ENCODE results near the gene KIF24.
"Not testable (repeated sequence)": the region's sequence is repeated elsewhere in the genome, so short reads cannot be mapped to it uniquely, and the experiment has no call there.

Gene KIF24

DNA sequence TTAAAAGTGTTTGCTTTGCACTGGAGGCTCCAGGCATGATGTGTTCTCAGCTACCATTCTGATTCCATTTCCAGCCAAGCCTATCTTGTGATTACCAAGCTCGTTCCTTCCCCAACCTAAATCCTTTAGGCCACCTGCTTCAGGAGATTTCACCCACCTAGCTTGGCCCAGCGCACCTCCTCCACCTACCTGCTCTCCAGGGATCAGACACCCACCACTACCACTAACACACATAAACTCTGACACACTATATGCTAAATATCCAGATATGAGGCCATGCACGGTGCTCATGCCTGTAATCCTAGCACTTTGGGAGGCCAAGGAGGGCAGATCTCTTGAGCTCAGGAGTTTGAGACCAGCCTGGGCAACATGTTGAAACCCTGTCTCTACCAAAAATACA is 45.3 kb upstream of the KIF24 start:
- Histone ChIP-seq H3K4me1 (peaks cover 13 to 43% (median 37%) of the 10 kb centered on the region in 10 experiments; a peak in 19 of 20 replicates), H3K27me3 (no peaks in the 10 kb centered on the region), H3K36me3 (peaks cover 12 to 35% (median 24%) of the 10 kb centered on the region in 11 experiments; a peak in 21 of 22 replicates), H3K9ac (no peak overlapping the region), H3K27ac (no peak overlapping the region), H3K9me3 (replicated peaks in 1 of 11) (peaks cover 15 to 32% (median 26%) of the 10 kb centered on the region in 11 experiments), H3K4me3 (no peak overlapping the region), H4K20me1 (peaks cover 0 to 7% (median 0%) of the 10 kb centered on the region in 11 experiments; a peak in 2 of 22 replicates), H3K4me2 (peak overlapping the region in 2 of 11 experiments; percentile 91 to 98; a peak in 2 of 22 replicates)
- TF ChIP-seq Cebpa-rat (IDR thresholded peaks at IDR 0.05), result no peak

DNA sequence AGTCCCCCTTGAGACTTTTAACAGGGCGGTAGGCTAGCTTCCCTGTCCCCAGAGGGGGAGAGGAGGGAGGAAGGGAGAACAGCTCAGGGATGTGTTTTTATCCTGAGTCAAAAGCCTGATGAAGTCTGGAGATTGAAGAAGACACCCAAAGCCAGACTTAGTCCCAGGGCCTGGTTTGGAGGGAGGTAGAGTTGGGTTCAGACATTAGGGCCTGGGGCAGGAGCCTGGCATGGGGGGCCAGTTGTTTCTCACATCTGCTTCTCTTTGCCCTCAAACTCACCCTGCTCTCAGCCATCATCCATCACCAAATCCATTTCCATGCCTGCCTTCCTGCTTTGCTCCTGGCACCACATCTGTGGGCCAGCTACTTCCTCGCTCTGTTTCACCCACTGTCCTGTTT is 44.7 kb upstream of the KIF24 start:
- no peak overlapping the region for H3K9ac ChIP-seq
- peaks cover 13 to 37% (median 31%) of the 10 kb centered on the region in 10 experiments; a peak in 19 of 20 replicates for H3K4me1 ChIP-seq
- no peak overlapping the region for H3K4me3 ChIP-seq
- no peaks in the 10 kb centered on the region for H3K27me3 ChIP-seq
- H3K36me3 ChIP-seq, result peaks cover 12 to 40% (median 24%) of the 10 kb centered on the region in 11 experiments; a peak in 21 of 22 replicates
- H3K9me3 ChIP-seq (replicated peaks in 1 of 11), result peaks cover 16 to 37% (median 28%) of the 10 kb centered on the region in 11 experiments
- no peak overlapping the region for H3K4me2 ChIP-seq
- TF ChIP-seq Cebpa-rat (IDR thresholded peaks at IDR 0.05), result no peak
- H3K27ac ChIP-seq, result no peak overlapping the region
- H4K20me1 ChIP-seq, result peaks cover 0 to 6% (median 0%) of the 10 kb centered on the region in 11 experiments; a peak in 2 of 22 replicates

DNA sequence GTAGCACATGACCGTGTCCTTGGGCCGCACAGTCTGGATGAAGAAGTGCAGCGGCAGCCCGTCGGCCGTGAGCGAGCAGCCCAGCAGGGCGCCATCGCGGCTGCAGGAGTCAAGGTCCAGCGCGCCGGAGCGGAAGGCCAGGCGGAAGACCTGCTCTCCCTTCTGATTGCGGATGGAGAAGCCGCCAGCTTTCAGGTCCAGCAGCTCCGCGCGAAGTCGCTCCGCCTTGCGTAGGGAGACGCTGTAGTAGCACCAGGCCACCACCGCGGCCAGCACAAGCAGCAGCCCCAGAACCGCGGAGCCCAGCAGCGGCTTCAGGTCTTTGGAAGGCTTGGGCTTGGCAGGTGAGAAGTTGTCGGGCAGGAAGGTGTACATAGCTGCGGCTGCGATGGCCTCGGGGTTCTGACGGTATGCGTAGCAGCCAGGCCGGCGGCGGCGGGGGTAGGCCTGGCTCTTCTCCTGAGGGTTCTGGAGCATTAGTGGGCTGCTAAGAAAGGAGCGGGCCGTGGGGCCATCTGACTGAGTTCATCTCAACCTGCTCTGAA is 43.5 kb upstream of the KIF24 start:
- Histone ChIP-seq H3K4me1 (peaks cover 13 to 31% (median 25%) of the 10 kb centered on the region in 10 experiments; a peak in 19 of 20 replicates), H3K27me3 (no peaks in the 10 kb centered on the region), H3K27ac (no peak overlapping the region), H3K9ac (no peak overlapping the region), H3K36me3 (peaks cover 18 to 51% (median 31%) of the 10 kb centered on the region in 11 experiments; a peak in 21 of 22 replicates), H4K20me1 (peaks cover 0 to 6% (median 0%) of the 10 kb centered on the region in 11 experiments; a peak in 2 of 22 replicates), H3K4me3 (no peak overlapping the region), H3K9me3 (replicated peaks in 1 of 11) (peaks cover 29 to 49% (median 39%) of the 10 kb centered on the region in 11 experiments), H3K4me2 (no peak overlapping the region)
- no peak for TF ChIP-seq Cebpa-rat (IDR thresholded peaks at IDR 0.05)

DNA sequence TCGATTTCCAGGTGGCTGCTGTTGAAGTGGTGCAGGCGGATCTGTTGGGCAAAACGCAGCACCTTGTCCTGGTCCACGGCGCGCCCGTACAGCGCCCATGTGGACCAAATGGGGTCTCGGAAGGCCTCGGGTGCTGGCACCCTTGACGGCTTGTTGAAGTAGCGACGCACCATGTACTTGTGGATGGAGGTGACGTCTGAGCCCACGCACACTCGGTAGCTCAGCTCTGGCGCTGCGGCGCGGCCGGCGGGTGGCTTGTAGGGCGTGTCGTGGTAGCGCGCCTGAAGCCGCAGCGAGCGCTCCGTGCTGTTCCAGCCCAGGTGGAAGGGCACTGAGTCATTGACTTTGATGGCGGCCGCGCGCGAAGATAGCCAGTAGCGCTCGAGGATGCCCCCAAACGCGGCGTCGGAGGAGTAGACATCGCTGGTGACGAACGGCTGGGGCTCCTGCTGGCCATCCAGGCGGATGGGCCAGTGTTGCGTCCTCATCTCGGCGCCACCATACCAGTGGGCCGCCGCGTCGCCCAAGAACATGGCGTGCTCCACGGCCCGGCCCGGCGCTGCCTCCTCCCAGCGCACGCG is 42.9 kb upstream of the KIF24 start:
- H4K20me1 ChIP-seq, result peaks cover 0 to 6% (median 0%) of the 10 kb centered on the region in 11 experiments; a peak in 2 of 22 replicates
- H3K4me1 ChIP-seq, result peaks cover 13 to 26% (median 19%) of the 10 kb centered on the region in 10 experiments; a peak in 19 of 20 replicates
- no peak overlapping the region for H3K9ac ChIP-seq
- no peaks in the 10 kb centered on the region for H3K27me3 ChIP-seq
- TF ChIP-seq Cebpa-rat (IDR thresholded peaks at IDR 0.05), result no peak
- H3K4me2 ChIP-seq, result no peak overlapping the region
- no peak overlapping the region for H3K4me3 ChIP-seq
- no peak overlapping the region for H3K27ac ChIP-seq
- H3K36me3 ChIP-seq, result peaks cover 18 to 51% (median 33%) of the 10 kb centered on the region in 11 experiments; a peak in 21 of 22 replicates
- peaks cover 34 to 53% (median 45%) of the 10 kb centered on the region in 11 experiments for H3K9me3 ChIP-seq (replicated peaks in 1 of 11)

DNA sequence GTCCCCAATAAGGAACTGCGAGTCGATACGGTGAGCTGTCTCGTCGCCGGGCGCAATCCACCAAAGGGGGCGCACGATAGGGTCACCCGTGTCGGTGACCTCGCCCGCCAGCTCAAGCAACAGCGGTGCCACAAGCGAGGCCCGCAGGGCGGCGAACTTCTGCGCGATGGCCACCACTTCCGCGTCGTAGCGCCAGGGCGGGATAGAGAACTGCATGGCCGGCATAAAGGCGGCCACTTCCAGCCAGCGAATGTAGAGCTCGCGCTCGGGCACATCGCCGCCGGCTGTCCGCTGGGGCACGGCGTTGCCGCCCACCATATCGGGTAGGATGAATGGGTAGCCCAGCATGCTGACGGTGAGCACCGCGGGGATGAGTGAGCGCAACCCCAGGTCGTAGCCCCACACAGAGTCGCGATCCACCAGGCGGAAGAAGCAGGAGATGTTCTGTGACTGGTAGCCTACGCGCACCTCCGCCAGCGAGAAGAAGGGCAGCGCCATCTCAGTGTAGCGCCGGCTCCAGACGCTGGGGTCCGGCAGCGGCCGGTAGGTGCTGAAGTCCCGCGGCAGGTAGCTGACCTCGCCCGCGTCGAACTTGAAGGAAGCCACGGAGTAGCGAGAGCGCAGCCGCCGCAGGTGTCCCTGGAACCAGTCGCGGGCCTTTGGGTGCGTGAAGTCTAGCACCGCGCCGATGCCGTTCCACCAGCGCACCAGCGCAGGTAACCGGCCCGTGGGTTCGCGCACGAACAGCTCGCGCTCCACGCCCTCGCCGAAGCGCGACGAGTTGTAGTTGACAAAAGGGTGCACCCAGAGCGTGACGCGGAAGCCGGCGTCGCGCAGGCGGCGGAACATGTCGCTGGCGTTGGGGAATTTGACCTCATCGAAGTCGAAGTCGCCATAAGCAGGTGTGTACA is 42.2 kb upstream of the KIF24 start:
- Histone ChIP-seq H3K27ac (no peak overlapping the region), H4K20me1 (peaks cover 0 to 6% (median 0%) of the 10 kb centered on the region in 11 experiments; a peak in 1 of 22 replicates), H3K9me3 (replicated peaks in 1 of 11) (peaks cover 39 to 58% (median 48%) of the 10 kb centered on the region in 11 experiments), H3K4me3 (0 out of 20 replicates have a peak overlapping the region, but pooled peaks of 1 of the 10 experiments have one; percentile 10), H3K4me1 (peaks cover 13 to 23% (median 18%) of the 10 kb centered on the region in 10 experiments; a peak in 19 of 20 replicates), H3K27me3 (no peaks in the 10 kb centered on the region), H3K4me2 (no peak overlapping the region), H3K9ac (no peak overlapping the region), H3K36me3 (peaks cover 18 to 51% (median 33%) of the 10 kb centered on the region in 11 experiments; a peak in 21 of 22 replicates)
- TF ChIP-seq Cebpa-rat (IDR thresholded peaks at IDR 0.05), result no peak

DNA sequence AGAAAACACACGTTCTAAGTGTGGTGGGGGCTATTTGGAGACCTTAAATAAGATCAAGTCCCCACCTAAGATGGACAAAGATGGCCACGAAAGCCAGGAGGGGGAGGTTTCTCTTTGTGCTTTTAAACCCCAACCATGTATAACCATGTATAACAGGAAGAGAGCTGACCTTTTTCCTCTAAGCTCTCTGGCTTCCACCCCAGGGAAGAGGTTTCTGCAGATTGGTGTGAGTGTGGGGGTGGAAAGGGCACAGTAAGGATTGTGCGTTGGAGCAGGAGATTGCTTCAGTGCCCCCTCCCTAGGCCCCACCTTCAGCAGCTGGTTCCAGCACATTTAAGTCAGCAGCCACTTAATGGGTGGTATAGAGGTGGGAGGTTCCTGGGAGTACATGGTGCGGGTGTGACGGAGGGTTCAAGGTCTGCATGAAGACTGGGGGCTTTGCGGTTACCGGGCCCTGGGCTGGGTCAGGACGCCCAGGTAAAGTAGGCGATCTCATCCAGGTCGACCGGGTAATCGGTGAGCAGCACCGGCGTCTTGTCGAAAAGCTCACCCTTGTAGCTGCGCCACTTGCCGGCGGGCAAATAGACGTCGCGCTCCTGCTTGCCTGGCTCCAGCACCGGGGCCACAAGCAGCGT is 41.4 kb upstream of the KIF24 start:
- no peak overlapping the region for H3K9ac ChIP-seq
- H3K4me2 ChIP-seq, result no peak overlapping the region
- no peak overlapping the region for H3K27ac ChIP-seq
- H3K4me3 ChIP-seq, result 0 out of 20 replicates have a peak overlapping the region, but pooled peaks of 1 of the 10 experiments have one; percentile 10
- no peaks in the 10 kb centered on the region for H4K20me1 ChIP-seq
- peaks cover 5 to 15% (median 11%) of the 10 kb centered on the region in 10 experiments; a peak in 19 of 20 replicates for H3K4me1 ChIP-seq
- H3K27me3 ChIP-seq, result no peaks in the 10 kb centered on the region
- TF ChIP-seq Cebpa-rat (IDR thresholded peaks at IDR 0.05), result no peak
- peaks cover 39 to 58% (median 48%) of the 10 kb centered on the region in 11 experiments for H3K9me3 ChIP-seq (replicated peaks in 1 of 11)
- peaks cover 18 to 51% (median 33%) of the 10 kb centered on the region in 11 experiments; a peak in 21 of 22 replicates for H3K36me3 ChIP-seq

DNA sequence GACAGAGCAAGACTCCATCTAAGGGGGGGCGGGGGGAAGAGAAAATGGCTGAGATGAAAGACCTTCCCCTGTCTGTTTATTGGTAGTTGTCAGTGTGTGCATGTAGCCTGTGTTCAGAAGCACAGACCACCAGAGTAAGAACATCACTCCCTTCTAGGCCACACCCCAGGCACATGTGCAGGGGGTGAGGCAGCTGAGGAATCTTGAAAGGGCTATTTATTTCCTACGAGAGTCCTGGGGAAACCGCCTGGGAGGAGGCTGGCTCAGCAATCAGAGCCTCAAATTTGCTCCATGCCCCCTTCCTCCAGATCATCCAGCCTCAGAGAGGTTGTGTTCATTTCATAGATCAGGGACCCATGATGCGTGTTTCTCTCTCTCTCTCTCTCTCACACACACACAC is 40.6 kb upstream of the KIF24 start:
- Histone ChIP-seq H3K4me1 (peaks cover 0 to 7% (median 2%) of the 10 kb centered on the region in 10 experiments; a peak in 9 of 20 replicates), H3K27me3 (no peaks in the 10 kb centered on the region), H3K27ac (no peak overlapping the region), H3K9ac (no peak overlapping the region), H3K36me3 (peaks cover 18 to 51% (median 33%) of the 10 kb centered on the region in 11 experiments; a peak in 21 of 22 replicates), H4K20me1 (no peaks in the 10 kb centered on the region), H3K9me3 (replicated peaks in 1 of 11) (peaks cover 39 to 58% (median 48%) of the 10 kb centered on the region in 11 experiments), H3K4me2 (no peak overlapping the region), H3K4me3 (no peak overlapping the region)
- no peak for TF ChIP-seq Cebpa-rat (IDR thresholded peaks at IDR 0.05)

DNA sequence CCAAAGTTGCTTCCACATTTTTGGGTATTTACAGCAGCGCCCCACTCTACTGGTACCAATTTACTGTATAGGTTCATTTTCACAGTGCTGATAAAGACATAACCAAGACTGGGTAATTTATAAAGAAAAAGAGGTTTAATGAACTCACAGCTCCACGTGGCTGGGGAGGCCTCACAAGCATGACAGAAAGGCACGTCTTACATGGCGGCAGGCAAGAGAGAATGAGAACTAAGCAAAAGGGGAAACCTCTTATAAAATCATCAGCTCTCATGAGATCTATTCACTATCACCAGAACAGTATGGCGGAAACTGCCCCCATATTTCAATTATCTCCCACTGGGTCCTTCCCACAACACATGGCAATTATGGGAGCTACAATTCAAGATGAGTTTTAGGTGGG is 39.7 kb upstream of the KIF24 start:
- not testable (repeated sequence) for H3K27me3 ChIP-seq, H3K9ac ChIP-seq, H3K4me2 ChIP-seq, H3K4me3 ChIP-seq, H3K4me1 ChIP-seq, H4K20me1 ChIP-seq, H3K27ac ChIP-seq
- H3K9me3 ChIP-seq (replicated peaks in 1 of 11), result peaks cover 39 to 58% (median 48%) of the 10 kb centered on the region in 11 experiments
- H3K36me3 ChIP-seq, result peaks cover 18 to 51% (median 33%) of the 10 kb centered on the region in 11 experiments; a peak in 21 of 22 replicates

DNA sequence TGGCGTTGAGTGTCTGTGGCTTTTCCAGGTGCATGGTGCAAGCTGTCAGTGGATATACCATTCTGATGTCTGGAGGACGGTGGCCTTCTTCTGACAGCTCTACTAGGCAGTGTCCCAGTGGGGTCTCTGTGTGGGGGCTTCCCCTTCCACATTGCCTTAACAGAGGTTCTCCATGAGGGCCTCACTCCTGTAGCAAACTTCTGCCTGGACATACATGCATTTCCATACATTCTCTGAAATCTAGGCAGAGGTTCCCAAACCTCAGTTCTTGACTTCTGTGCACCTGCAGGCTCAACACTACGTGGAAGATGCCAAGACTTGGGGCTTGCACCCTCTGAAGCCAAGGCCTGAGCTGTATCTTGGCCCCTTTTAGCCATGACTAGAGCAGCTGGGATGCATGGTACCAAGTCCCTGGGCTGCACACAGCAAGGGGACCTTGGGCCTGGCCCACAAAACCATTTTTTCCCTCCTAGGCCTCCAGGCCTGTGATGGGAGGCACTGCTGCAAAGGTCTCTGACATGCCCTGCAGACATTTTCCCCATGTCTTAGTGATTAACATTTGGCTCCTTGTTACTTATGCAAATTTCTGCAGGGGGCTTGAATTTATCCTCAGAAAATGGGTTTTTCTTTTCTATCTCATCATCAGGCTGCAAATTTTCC is 38.8 kb upstream of the KIF24 start:
- not testable (repeated sequence) for H3K27ac ChIP-seq, H3K27me3 ChIP-seq, H3K9ac ChIP-seq, H3K4me3 ChIP-seq, H3K4me2 ChIP-seq, H3K4me1 ChIP-seq, H4K20me1 ChIP-seq
- H3K9me3 ChIP-seq (replicated peaks in 1 of 11), result peaks cover 39 to 58% (median 48%) of the 10 kb centered on the region in 11 experiments
- peaks cover 18 to 50% (median 33%) of the 10 kb centered on the region in 11 experiments; a peak in 21 of 22 replicates for H3K36me3 ChIP-seq
